Stomach (tissue), 9 donors: Measurements from ENCODE around the gene ARHGAP12. TPM values are rescaled to one million over a fixed set of nuclear protein-coding genes. Genes with fewer than 3 reads are reported as not detected.

Experiments used
- DNase-seq, 2 donors: peaks; one replicate each; pipeline versions ENCODE4 v3.0.0 to v3.0.0-alpha.2; 2013 to 2019
- H3K27ac ChIP-seq, 5 donors: fragments of 200-600 bp in 4 of 5; sonication (generic) in 4 of 5; one replicate each; pipeline ENCODE4 v1.5.1; 2013 to 2019; ENCODE audit warnings: mild to moderate bottlenecking in 1 of 5, moderate library complexity in 1 of 5
- H3K27me3 ChIP-seq, 3 donors: fragments of 200-600 bp; sonication (generic); one replicate each; pipeline ENCODE4 v1.5.1; 2017 to 2019; ENCODE audit warnings: mixed run types in 1 of 3
- H3K36me3 ChIP-seq, 4 donors: fragments of 200-600 bp; sonication (generic); 1 replicate in 3 of 4; 2 replicates in 1 of 4; pipeline ENCODE4 v1.5.1; 2016 to 2019
- H3K4me1 ChIP-seq, 4 donors: fragments of 200-600 bp; sonication (generic); one replicate each; pipeline ENCODE4 v1.5.1; 2016 to 2019
- H3K4me3 ChIP-seq, 4 donors: fragments of 200-600 bp; sonication (generic) in 3 of 4; one replicate each; pipeline ENCODE4 v1.5.1; 2016 to 2019; ENCODE audit warnings: mild to moderate bottlenecking in 1 of 4
- H3K9me3 ChIP-seq, 4 donors: fragments of 200-600 bp; sonication (generic); one replicate each; pipeline ENCODE4 v1.5.1; 2016 to 2019
- EP300 ChIP-seq: sonication (generic); formaldehyde crosslinking; IDR thresholded peaks from one replicate; pipeline ENCODE4 v1.6.1; 2017; ENCODE audit warnings: antibody characterized with exemption
- POLR2A ChIP-seq, 4 donors: fragments of 450-650 bp; IDR thresholded peaks; one replicate each; pipeline ENCODE4 v1.6.1; 2016; ENCODE audit warnings: antibody characterized with exemption in 4 of 4, control low read depth in 2 of 4, mild to moderate bottlenecking in 1 of 4, moderate library complexity in 1 of 4
- POLR2AphosphoS5 ChIP-seq, 3 donors: sonication (generic); formaldehyde crosslinking; IDR thresholded peaks; one replicate each; pipeline ENCODE4 v1.6.1; 2016; ENCODE audit warnings: antibody characterized with exemption in 3 of 3
- WGBS, 5 donors: extraction: QIAGEN DNeasy Blood & Tissue Kit in 3 of 5; methylation state at CpG; one replicate each; pipeline versions ENCODE4 v1.1.5 to v1.1.7; 2013 to 2018; 5-methylcytosine and 5-hydroxymethylcytosine counted together
- intact Hi-C: fragments of 100-400 bp; cut with DNase I; formaldehyde crosslinking; loops from one replicate; pipeline ENCODE4 v1.15.1; 2023; ENCODE audit warnings: low total_unique reads
- polyA plus RNA-seq, 3 donors: library from polyadenylated mRNA; stranded (reverse); fragments of 200-250 nt; gene quantifications; one replicate each; pipeline ENCODE4 v1.2.3, GENCODE V29; 2013
- total RNA-seq, 5 donors: library from RNA; depleted of rRNA; stranded (reverse); fragments of >200 nt; gene quantifications; one replicate each; pipeline versions ENCODE4 v1.1.0 to v1.2.3, GENCODE V29; 2014 to 2016
- TF ChIP-seq, protein P1 (sequence below), 7 experiments: fragments of 450-650 bp in 4 of 7; fragments of 200-600 bp in 3 of 7; sonication (generic) in 3 of 7; IDR thresholded peaks; one replicate each; pipeline ENCODE4 v1.5.1; 2016 to 2019; ENCODE audit warnings: antibody characterized with exemption in 7 of 7, control low read depth in 2 of 7, mild to moderate bottlenecking in 1 of 7
- donor health status: healthy with polysubstance abuse.
- donor health status: Bipolar disorder and iron deficiency.
- donor health status: healthy.

ARHGAP12 gene
- total and polyA plus RNA-seq, 8 donors: 9.8 to 343 (median 27.9) TPM

DNA sequence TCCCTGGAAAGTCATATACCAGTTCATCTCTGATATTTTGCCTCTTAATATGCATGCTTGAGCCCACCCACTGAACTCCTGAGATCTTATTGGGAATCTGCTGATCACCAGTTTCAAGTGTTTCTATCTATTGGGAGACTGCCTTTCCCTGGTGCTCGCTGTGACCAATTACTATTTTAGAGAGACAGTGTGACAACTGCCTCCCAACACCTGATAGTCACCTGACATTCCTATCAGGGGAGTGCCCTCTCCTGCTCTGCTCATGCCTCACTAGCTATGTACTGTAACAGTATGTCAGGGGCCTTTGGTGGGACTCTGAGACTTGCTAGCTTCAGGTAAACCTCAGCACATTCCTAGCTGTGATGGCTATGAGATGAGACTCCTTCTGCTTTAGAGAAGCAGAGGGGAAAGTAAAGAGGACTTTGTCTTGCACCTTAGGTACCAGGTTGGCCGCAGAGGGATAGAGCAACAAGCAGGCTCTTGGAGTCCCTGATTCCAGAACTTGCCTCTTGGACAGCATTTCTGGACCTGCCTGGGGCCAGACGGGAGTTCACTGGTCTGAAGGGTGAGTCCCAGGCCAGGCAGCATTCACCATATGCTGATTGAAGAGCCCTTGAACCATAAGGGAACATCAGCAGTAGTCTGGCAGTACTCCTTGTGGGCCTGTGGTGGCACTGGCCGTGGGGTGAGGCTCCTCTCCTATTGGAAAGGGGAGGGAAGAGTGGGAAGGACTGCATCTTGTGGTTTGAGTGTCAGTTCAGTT, 34.4 kb upstream of the ARHGAP12 start:
- Histone ChIP-seq H3K27me3 (no peaks in the 10 kb centered on the region), H3K9me3 (no peaks in the 10 kb centered on the region), H3K27ac (no peak overlapping the region), H3K4me1 (peaks cover 8 to 33% (median 8%) of the 10 kb centered on the region in 4 donors), H3K36me3 (no peaks in the 10 kb centered on the region), H3K4me3 (no peak overlapping the region)
- intact Hi-C loops: no loop called here
- TF ChIP-seq, protein P1, sequence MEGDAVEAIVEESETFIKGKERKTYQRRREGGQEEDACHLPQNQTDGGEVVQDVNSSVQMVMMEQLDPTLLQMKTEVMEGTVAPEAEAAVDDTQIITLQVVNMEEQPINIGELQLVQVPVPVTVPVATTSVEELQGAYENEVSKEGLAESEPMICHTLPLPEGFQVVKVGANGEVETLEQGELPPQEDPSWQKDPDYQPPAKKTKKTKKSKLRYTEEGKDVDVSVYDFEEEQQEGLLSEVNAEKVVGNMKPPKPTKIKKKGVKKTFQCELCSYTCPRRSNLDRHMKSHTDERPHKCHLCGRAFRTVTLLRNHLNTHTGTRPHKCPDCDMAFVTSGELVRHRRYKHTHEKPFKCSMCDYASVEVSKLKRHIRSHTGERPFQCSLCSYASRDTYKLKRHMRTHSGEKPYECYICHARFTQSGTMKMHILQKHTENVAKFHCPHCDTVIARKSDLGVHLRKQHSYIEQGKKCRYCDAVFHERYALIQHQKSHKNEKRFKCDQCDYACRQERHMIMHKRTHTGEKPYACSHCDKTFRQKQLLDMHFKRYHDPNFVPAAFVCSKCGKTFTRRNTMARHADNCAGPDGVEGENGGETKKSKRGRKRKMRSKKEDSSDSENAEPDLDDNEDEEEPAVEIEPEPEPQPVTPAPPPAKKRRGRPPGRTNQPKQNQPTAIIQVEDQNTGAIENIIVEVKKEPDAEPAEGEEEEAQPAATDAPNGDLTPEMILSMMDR (IDR thresholded peaks at IDR 0.05): no peak
- TF ChIP-seq POLR2AphosphoS5 (IDR thresholded peaks at IDR 0.05) (no peak), POLR2A (IDR thresholded peaks at IDR 0.05) (no peak)
- DNase-seq: peak in 1 of 2 donors; percentile 23
- 83 to 91% (median 86%) methylated on average over 4 of the region's 4 CpGs for WGBS, 5 donors

DNA sequence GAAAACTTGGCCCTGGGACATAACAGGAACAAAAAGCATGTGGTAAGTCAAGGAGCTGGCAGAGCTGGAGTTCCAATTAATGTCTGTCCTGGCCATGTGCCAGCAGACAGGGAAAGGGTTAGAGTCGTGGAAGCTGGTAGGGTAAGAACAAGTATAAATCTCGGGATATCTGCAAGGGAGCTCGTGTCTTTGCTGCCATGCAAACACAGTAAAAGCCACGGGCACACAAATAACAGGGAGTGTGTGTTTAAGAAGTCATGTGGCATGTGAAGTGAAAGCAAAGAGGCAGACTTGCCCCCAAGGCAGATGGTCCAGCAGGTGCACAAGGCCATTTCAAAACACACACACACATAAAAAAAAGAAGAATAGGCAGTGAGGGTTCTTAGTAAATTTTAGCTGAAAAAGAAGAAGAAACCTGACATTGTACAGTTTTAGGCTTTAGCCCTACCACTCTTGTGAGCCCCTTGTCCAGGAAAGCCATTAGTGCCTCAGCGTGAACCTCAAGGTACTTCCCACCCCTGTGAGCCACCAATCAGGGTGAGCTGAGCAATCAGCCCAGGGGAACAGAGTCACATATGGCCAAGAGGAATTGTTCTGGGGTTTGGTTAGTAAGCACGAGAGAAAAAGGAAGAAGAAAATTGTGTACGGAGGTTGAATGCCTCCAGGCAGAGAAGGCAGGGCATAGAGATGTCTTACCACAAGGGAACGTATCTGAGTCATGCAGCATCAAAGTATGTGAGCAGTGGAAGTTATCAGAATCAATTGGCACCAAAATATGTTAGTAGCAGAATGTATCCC, 32.8 kb upstream of the ARHGAP12 start:
- intact Hi-C loops: no loop called here
- no peaks in the 10 kb centered on the region for H3K36me3 ChIP-seq
- peaks cover 8 to 33% (median 8%) of the 10 kb centered on the region in 4 donors for H3K4me1 ChIP-seq
- no peak for TF ChIP-seq POLR2A (IDR thresholded peaks at IDR 0.05)
- TF ChIP-seq POLR2AphosphoS5 (IDR thresholded peaks at IDR 0.05): no peak
- TF ChIP-seq, protein P1 (IDR thresholded peaks at IDR 0.05): no peak
- no peak for TF ChIP-seq EP300
- peak; percentile 32 to 62 for DNase-seq
- H3K27ac ChIP-seq: peak overlapping the region in 3 of 5 donors; percentile 24 to 33 (median 27)
- peak overlapping the region in 1 of 4 donors; percentile 5 for H3K4me3 ChIP-seq
- H3K27me3 ChIP-seq: no peaks in the 10 kb centered on the region
- H3K9me3 ChIP-seq: no peaks in the 10 kb centered on the region
- WGBS, 5 donors: 37 to 59% (median 40%) methylated on average over 8 of the region's 8 CpGs

DNA sequence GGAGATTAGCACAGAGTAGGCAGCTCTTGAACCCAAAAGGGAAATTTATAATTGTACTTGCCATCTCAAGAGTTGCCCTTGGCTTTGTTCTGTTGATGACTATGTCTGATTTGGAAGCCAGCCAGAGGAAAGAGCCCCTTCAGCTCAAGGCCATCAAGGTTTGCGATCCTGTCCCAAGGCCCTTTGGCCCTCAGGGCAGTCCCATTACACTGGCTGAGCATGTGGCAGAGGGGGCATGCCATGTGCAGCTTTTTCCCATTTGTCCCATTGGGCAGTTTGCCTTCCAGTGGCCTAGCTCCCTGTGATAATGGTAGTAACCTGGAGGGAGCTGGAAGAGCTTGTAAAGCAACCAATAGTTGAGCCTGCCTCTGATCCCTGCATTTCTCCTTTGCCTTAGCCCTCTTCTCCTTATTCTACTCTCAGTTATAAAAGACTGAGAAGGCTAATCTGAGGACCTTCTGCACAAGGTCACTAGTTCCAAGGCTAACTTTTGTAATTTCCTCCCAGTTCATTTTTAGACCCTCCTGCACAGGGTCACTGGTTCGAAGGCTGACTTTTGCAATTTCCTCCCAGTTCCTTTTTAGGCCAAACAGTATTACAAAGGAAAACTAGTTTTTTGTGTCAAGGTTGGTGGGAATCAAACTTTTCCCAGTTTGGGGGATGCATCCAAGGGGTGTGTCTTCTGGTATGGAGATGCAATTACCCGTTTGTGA, 31.0 kb upstream of the ARHGAP12 start:
- H3K27me3 ChIP-seq: no peaks in the 10 kb centered on the region
- H3K36me3 ChIP-seq: no peaks in the 10 kb centered on the region
- H3K4me3 ChIP-seq: no peak overlapping the region
- no peak overlapping the region for H3K27ac ChIP-seq
- intact Hi-C loops: no loop called here
- TF ChIP-seq POLR2A (IDR thresholded peaks at IDR 0.05) (no peak), POLR2AphosphoS5 (IDR thresholded peaks at IDR 0.05) (no peak)
- TF ChIP-seq, protein P1 (IDR thresholded peaks at IDR 0.05): no peak
- no peak for DNase-seq
- WGBS, 5 donors: 58 to 85% (median 79%) methylated on average over 3 of the region's 3 CpGs
- peaks cover 8 to 33% (median 8%) of the 10 kb centered on the region in 4 donors for H3K4me1 ChIP-seq
- H3K9me3 ChIP-seq: peaks cover 0 to 7% (median 5%) of the 10 kb centered on the region in 4 donors

DNA sequence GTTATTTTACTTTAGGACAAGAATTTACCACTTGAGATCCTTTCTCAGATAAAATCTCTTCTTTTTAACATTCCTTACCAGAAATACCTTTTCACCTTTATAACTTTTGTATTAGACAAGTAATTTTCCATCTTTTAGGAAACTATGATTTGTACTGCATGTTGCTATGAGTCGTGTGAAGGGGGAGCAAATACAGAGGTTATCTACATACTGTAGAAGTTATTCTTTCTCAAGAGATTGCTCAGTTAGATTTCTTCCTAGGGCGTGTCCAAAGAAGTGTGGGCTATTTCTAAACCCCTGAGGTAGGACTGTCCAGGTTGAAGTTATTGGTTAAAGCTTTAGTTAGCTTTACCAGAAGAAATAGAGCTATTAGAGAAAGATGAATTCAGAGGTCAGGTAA, 30.2 kb upstream of the ARHGAP12 start:
- intact Hi-C loops: no loop called here
- WGBS, 5 donors: 67 to 74% (median 68%) methylated on average over 2 of the region's 2 CpGs

More for the DNA sequence above, 30.2 kb upstream of the ARHGAP12 start:
- H3K27me3 ChIP-seq: no peaks in the 10 kb centered on the region
- no peak overlapping the region for H3K27ac ChIP-seq
- peaks cover 8 to 33% (median 8%) of the 10 kb centered on the region in 4 donors for H3K4me1 ChIP-seq
- peaks cover 0 to 14% (median 8%) of the 10 kb centered on the region in 4 donors for H3K9me3 ChIP-seq
- no peak overlapping the region for H3K4me3 ChIP-seq
- TF ChIP-seq, protein P1 (IDR thresholded peaks at IDR 0.05): no peak
- no peak for TF ChIP-seq POLR2A (IDR thresholded peaks at IDR 0.05)
- no peak for TF ChIP-seq EP300
- TF ChIP-seq POLR2AphosphoS5 (IDR thresholded peaks at IDR 0.05): no peak
- H3K36me3 ChIP-seq: no peaks in the 10 kb centered on the region
- DNase-seq: no peak
